GM18505 (cell line): Measurements from ENCODE around the gene BRMS1L.

Experiments used
- ATAC-seq: cut with Tn5 transposase; IDR thresholded peaks from one replicate; pipeline ENCODE4 v1.9.1; 2021; ENCODE audit not compliant: unreplicated experiment
- POLR2A ChIP-seq: IDR thresholded peaks from 4 replicates; pipeline ENCODE4 v1.6.1; 2011; ENCODE audit warnings: borderline replicate concordance; ENCODE audit not compliant: insufficient read depth, insufficient read length; ENCODE audit errors: extremely low read depth

Gene BRMS1L

DNA sequence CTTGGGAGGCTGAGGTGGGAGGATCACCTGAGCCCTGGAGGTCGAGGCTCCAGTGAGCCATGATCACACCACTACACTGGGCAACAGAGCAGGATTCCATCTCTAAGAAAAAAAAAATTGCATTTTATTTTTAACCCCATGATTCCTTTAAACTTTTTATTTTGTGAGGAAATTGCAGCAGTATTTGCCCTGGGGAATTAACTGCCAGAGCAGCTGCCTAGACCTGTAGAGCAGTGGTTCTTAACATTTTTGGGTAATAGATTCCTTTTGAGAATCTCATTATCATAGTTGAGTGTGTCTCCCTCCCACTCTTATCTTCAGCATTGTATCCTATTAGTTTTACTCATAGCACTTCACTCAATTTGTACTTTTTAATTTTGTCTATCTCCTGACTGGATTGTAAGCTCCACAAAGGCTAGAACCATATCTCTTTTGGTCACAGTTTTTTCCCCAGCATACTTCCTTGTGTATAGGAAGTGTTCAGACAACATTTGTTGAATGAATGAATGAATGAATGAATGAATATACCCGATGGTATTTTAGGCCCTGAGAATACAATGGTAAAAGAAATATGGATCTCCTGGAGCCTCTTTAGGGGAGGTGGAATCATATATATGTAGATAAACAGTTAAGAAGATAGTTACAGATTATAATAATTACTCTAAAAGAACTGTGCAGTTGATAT lies 40.6 kb downstream of the BRMS1L start:
- no peak for ATAC-seq
- TF ChIP-seq POLR2A = no peak

GRCh38 chr14:35867280-35867629 lies 41.1 kb downstream of the BRMS1L start:
- TF ChIP-seq POLR2A = no peak
- no peak for ATAC-seq

GRCh38 chr14:35875296-35875695 lies 49.2 kb downstream of the BRMS1L start:
- ATAC-seq = no peak
- TF ChIP-seq POLR2A = no peak

DNA sequence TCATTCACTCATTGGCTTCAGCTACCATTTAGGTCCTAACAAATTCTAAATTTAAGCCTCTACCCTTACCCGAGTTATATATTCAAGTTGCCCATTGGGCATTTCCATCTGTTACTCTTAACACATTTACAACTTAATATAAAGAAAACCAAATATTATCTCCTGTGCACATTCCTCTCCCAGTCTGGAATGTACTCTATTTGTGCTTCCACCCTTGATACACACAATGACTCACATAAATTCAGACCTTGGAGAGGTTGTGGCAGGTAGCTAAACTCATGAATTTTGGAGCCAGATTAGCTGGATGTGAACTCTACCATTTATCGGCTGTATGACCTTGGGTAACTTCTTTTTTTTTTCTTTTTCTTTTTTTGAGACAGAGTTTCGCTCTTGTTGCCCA lies 51.1 kb downstream of the BRMS1L start:
- no peak for ATAC-seq
- TF ChIP-seq POLR2A = no peak

DNA sequence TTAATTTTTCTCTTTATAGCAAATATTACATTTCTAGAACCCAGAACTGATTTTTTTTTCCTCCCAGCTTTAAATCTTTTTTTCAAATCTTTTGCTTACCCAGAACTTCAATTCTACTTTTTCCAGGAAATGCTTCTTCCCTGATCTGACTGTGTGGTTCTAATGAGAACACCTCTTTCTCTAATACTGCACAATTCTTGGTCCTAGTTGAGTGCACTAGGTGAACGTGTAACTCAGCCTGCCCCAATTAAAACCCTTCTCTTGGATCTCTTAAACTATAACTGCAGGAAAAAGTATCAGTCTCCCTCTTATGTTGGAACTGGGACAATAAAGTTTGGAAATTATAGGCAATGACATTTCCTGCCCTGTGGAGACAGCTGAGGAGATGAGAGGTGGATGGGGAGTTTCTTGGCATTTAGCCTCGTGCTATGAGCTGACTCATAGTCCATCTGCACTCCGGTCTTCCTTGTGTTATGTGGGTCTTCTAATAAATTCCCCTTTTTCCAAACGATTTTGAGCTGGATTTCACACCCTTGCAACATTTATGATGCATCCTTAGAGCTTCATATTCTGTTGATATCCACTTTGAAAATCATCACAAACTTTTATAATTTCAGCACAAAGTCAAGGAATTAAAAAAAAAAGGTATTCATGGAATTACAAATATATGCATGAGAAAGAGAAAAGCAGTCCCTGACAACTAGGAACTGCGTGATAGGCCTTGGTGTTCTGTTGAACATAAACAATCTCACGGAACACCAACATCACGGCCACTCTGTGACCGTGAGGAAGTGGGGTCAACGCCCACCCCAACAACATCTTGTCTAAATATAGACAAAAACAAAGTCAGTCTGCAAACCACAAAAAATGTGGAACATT lies 52.4 kb downstream of the BRMS1L start:
- no peak for TF ChIP-seq POLR2A
- no peak for ATAC-seq

GRCh38 chr14:35879151-35879648 lies 53.1 kb downstream of the BRMS1L start:
- no peak for ATAC-seq
- TF ChIP-seq POLR2A = no peak

DNA sequence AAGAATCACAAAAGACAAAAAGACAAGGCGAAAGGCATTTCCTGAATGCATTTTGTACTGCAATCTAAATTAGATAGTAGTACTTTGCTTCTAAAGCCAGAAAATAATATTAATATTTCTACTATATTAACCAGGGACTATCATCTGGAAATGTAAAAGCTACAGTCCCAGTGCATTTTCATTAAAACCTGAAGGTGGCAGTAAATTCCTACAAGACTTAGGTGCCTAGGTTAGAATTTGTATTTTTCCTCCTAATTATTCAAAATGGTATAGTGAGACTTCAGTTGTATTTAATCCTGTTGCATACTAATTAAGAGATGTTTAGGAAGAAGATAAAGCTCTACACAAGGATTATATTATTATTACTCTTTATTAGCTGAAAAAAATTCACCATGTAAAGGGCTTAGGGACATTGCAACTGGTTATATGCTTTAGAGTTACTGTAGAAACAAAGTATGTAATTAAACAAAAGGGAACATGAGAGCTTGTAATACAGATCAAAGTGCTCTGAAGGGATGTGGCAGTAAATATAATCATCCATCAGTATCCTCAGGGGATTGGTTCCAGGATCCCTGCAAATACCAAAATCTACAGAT lies 53.6 kb downstream of the BRMS1L start:
- ATAC-seq = no peak
- no peak for TF ChIP-seq POLR2A

GRCh38 chr14:35881280-35881679 lies 55.1 kb downstream of the BRMS1L start:
- TF ChIP-seq POLR2A = no peak
- ATAC-seq = no peak

GRCh38 chr14:35883677-35884293 lies 57.6 kb downstream of the BRMS1L start:
- TF ChIP-seq POLR2A = no peak
- no peak for ATAC-seq

DNA sequence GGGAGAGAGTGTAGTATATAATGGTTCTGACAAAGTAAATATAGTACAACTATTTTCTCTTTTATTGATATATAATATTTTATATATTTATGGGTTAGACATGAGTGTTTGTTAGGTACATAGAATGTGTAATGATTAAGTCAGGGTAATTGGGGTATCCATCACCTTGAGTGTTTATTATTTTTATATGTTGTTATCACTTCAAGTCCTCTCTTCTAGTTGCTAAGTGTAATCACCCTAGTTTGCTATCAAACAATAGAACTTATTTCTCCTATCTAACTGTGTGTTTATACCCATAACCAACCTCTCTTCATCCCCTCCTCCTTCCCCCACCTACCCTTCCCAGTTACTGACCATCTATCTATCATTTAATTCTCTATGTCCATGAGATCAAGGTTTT lies 64.2 kb downstream of the BRMS1L start:
- ATAC-seq = no peak
- no peak for TF ChIP-seq POLR2A

GRCh38 chr14:35895256-35895655 lies 69.1 kb downstream of the BRMS1L start:
- no peak for ATAC-seq
- TF ChIP-seq POLR2A = no peak

- TF ChIP-seq POLR2A = no peak
- ATAC-seq = no peak
Measured at GRCh38 chr14:35897616-35898111, 71.5 kb downstream of the BRMS1L start.

GRCh38 chr14:35898217-35898775 lies 72.2 kb downstream of the BRMS1L start:
- no peak for TF ChIP-seq POLR2A

More at GRCh38 chr14:35898217-35898775, 72.2 kb downstream of the BRMS1L start:
- ATAC-seq = no peak
